WTC11 (cell line): ENCODE results near the gene TMEM165. TPM values are rescaled to one million over a fixed set of nuclear protein-coding genes. Genes with fewer than 3 reads are reported as not detected.

Experiments used
- ATAC-seq: fragments of 200-7000 bp; cut with Tn5 transposase; 2 replicates; pipeline ENCODE4 v1.10.0; 2021; ENCODE audit warnings: mild to moderate bottlenecking, moderate library complexity
- CTCF ChIA-PET: fragments of 300-600 bp; sonication (Branson Sonifier 250); formaldehyde crosslinking; loops from one replicate; lab custom pipeline; 2021; ENCODE audit warnings: antibody characterized with exemption; lab: Charles Lee
- POLR2A ChIA-PET: fragments of 350-600 bp; sonication (Branson Sonifier 250); formaldehyde crosslinking; loops from one replicate; lab custom pipeline; 2021; ENCODE audit warnings: antibody characterized with exemption; lab: Charles Lee
- DNase-seq: peaks from one replicate; pipeline ENCODE4 v3.0.0; 2021; ENCODE audit warnings: low spot score
- H3K27ac Mint-ChIP-seq: 2 replicates; pipeline ENCODE4 v1.8.0; 2021; ENCODE audit warnings: mixed read lengths
- H3K27me3 Mint-ChIP-seq: 2 replicates; pipeline ENCODE4 v1.8.0; 2021; ENCODE audit warnings: low read depth, mild to moderate bottlenecking, moderate library complexity, mixed read lengths
- H3K36me3 Mint-ChIP-seq: 2 replicates; pipeline ENCODE4 v1.8.0; 2021; ENCODE audit warnings: mixed read lengths
- H3K4me1 Mint-ChIP-seq: 2 replicates; pipeline ENCODE4 v1.8.0; 2022; ENCODE audit warnings: mixed read lengths
- H3K4me3 Mint-ChIP-seq: 2 replicates; pipeline ENCODE4 v1.8.0; 2021; ENCODE audit warnings: mild to moderate bottlenecking, moderate library complexity, mixed read lengths
- H3K9me3 Mint-ChIP-seq: 2 replicates; pipeline ENCODE4 v1.8.0; 2021; ENCODE audit warnings: mixed read lengths
- ATF1 ChIP-seq: sonication (generic); formaldehyde crosslinking; IDR thresholded peaks from 2 replicates; pipeline ENCODE4 v1.8.1; 2023; ENCODE audit warnings: mild to moderate bottlenecking, moderate library complexity, missing genetic modification reagents
- CREM ChIP-seq: sonication (generic); formaldehyde crosslinking; IDR thresholded peaks from 2 replicates; pipeline ENCODE4 v1.8.1; 2022; ENCODE audit warnings: mild to moderate bottlenecking, missing genetic modification reagents, moderate library complexity
- EMX1 ChIP-seq: fragments of 250-450 bp; sonication (Bioruptor Pico); IDR thresholded peaks from 2 replicates; pipeline ENCODE4 v1.8.0; 2021; ENCODE audit warnings: mild to moderate bottlenecking
- ERG ChIP-seq: fragments of 250-450 bp; sonication (Bioruptor Pico); IDR thresholded peaks from 2 replicates; pipeline ENCODE4 v1.8.0; 2021; ENCODE audit warnings: mild to moderate bottlenecking
- HMGXB4 ChIP-seq: sonication (generic); formaldehyde crosslinking; IDR thresholded peaks from 2 replicates; pipeline ENCODE4 v1.8.1; 2023; ENCODE audit warnings: mild to moderate bottlenecking, moderate library complexity, missing genetic modification reagents
- IRF2 ChIP-seq: sonication (generic); formaldehyde crosslinking; IDR thresholded peaks from 2 replicates; pipeline ENCODE4 v1.8.0; 2022; ENCODE audit warnings: low read depth, missing genetic modification reagents, borderline replicate concordance
- JUN ChIP-seq: sonication (generic); formaldehyde crosslinking; IDR thresholded peaks from 2 replicates; pipeline ENCODE4 v1.8.0; 2023; ENCODE audit warnings: mild to moderate bottlenecking, missing genetic modification reagents
- MXD4 ChIP-seq: fragments of 250-450 bp; sonication (Bioruptor Pico); IDR thresholded peaks from 2 replicates; pipeline ENCODE4 v1.8.0; 2021; ENCODE audit warnings: mild to moderate bottlenecking, moderate library complexity, borderline replicate concordance
- PRDM15 ChIP-seq: sonication (generic); formaldehyde crosslinking; IDR thresholded peaks from 2 replicates; pipeline ENCODE4 v1.8.0; 2022; ENCODE audit warnings: missing genetic modification reagents
- ZBTB43 ChIP-seq: sonication (generic); formaldehyde crosslinking; IDR thresholded peaks from 2 replicates; pipeline ENCODE4 v1.8.1; 2023; ENCODE audit warnings: mild to moderate bottlenecking, missing genetic modification reagents
- ZNF138 ChIP-seq: sonication (generic); formaldehyde crosslinking; conservative IDR thresholded peaks from 2 replicates; pipeline ENCODE4 v1.8.1; 2022; ENCODE audit warnings: mild to moderate bottlenecking, moderate library complexity, missing genetic modification reagents
- ZNF317 ChIP-seq: sonication (generic); formaldehyde crosslinking; IDR thresholded peaks from 2 replicates; pipeline ENCODE4 v1.8.1; 2023; ENCODE audit warnings: low read depth, mild to moderate bottlenecking, moderate library complexity, missing genetic modification reagents, borderline replicate concordance
- ZNF425 ChIP-seq: fragments of 250-450 bp; sonication (Bioruptor Pico); conservative IDR thresholded peaks from 2 replicates; pipeline ENCODE4 v1.9.0; 2021; ENCODE audit warnings: mild to moderate bottlenecking
- total RNA-seq: library from RNA; stranded (reverse); gene quantifications from 3 replicates; pipeline ENCODE4 v1.2.3, GENCODE V29; 2021

Gene TMEM165
- total RNA-seq, 1 experiment from 2014 or later, result 88.6 TPM

GRCh38 chr4:55395218-55395528 lies 584 bp upstream of the TMEM165 start (continued):
- TF ChIP-seq PRDM15 (CRISPR knock-in tag), result no peak
- TF ChIP-seq ZBTB43 (CRISPR knock-in tag), result no peak

GRCh38 chr4:55396308-55397125 lies 760 bp downstream of the TMEM165 start:
- Mint-ChIP-seq H3K36me3 (peaks cover 28% of the 10 kb centered on the region), H3K27ac (peak overlapping the region; percentile 96), H3K4me1 (peaks cover 35% of the 10 kb centered on the region), H3K9me3 (no peaks in the 10 kb centered on the region), H3K27me3 (peaks cover 2% of the 10 kb centered on the region; the same call in 1 of the 2 replicates), H3K4me3 (peak overlapping the region; percentile 91)
- TF ChIP-seq ZNF138 (CRISPR knock-in tag), result no peak
- no peak for TF ChIP-seq EMX1 (CRISPR knock-in tag)
- TF ChIP-seq ERG (CRISPR knock-in tag), result no peak
- no peak for TF ChIP-seq CREM (CRISPR knock-in tag)
- 0 out of 2 replicates have a peak, but pooled peaks have one; percentile 4 for TF ChIP-seq ZNF317
- peak; percentile 2; the same call in 1 of the 2 replicates for TF ChIP-seq HMGXB4 (CRISPR knock-in tag)
- peak; percentile 38; the same call in 1 of the 2 replicates for TF ChIP-seq JUN (CRISPR knock-in tag)
- peak; percentile 19 for ATAC-seq
- POLR2A ChIA-PET, result interaction anchor here (1.0 to 1.8 kb wide), 4 partner anchors 9 to 51 kb away, joined by 3 to 7 read pairs (median 5); partner anchors contain the start of gene SRD5A3
- DNase-seq, result peak; percentile 67
- CTCF ChIA-PET, result interaction anchor here (1.5 to 2.9 kb wide), 2 partner anchors 212 to 425 kb away, joined by 6 to 7 read pairs; no protein-coding TSS in a partner anchor

GRCh38 chr4:55397126-55397436 lies 1.3 kb downstream of the TMEM165 start:
- Mint-ChIP-seq H3K27ac (peak overlapping the region; percentile 96), H3K4me3 (peak overlapping the region; percentile 91), H3K36me3 (peaks cover 28% of the 10 kb centered on the region), H3K9me3 (no peaks in the 10 kb centered on the region), H3K4me1 (peaks cover 35% of the 10 kb centered on the region)
- CTCF ChIA-PET, result interaction anchor here (2.9 kb wide), 1 partner anchor 213 kb away, joined by 7 read pairs; no protein-coding TSS in a partner anchor
- POLR2A ChIA-PET, result no interaction called here
- TF ChIP-seq IRF2 (CRISPR knock-in tag) (no peak), ZNF425 (no peak), MXD4 (CRISPR knock-in tag) (no peak), ZBTB43 (CRISPR knock-in tag) (no peak), ATF1 (CRISPR knock-in tag) (no peak)
- TF ChIP-seq, all 79 proteins: peak for 0
- DNase-seq (no peak), ATAC-seq (no peak)
- H3K27me3 Mint-ChIP-seq, result peaks cover 2% of the 10 kb centered on the region; the same call in 1 of the 2 replicates
